ENCODE measurements around the gene TBC1D3B. TPM values are rescaled to one million over a fixed set of nuclear protein-coding genes. Genes with fewer than 3 reads are reported as not detected.
"Not testable (repeated sequence)": the region's sequence is repeated elsewhere in the genome, so short reads cannot be mapped to it uniquely, and the experiment has no call there.

Gene TBC1D3B
- total RNA-seq, 1 experiment from 2014 or later = 7.4 TPM

DNA sequence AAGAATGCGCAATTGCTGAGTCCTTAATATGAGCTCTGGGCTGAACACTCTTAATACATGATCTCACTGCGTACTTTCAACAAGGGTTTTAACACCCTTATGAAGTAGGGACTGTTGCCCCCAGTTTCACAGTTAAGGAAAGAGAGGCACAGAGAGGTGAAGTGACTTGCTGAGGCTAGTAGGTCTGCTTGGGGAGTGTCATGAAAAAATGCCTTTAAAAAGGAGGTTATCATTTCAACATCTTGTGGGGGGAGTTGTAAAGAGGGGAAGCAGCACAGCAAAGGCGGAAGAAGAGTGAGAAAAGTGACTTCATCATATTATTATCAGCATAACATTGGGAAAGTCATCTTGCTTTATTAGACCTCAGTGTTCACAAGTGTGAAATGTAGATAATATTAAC lies 36.5 kb upstream of the TBC1D3B start:
- intact Hi-C loops (cut with micrococcal nuclease; ENCODE audit: unreplicated experiment) = no loop called here
- H3K4me1 ChIP-seq (ENCODE audit: control insufficient read depth, insufficient read depth, low read length) = no peaks in the 10 kb centered on the region
- BruUV-seq (replicated peaks) = no TSS peak
- TF ChIP-seq POLR2AphosphoS5 (IDR thresholded peaks at IDR 0.05; ENCODE audit: low read depth, low read length) = no peak
- TF ChIP-seq TCF7L2 (IDR thresholded peaks at IDR 0.05; ENCODE audit: low read depth, low read length) = no peak
- TF ChIP-seq SIN3A (IDR thresholded peaks at IDR 0.05; ENCODE audit: borderline replicate concordance, insufficient read depth, low read depth, low read length) = no peak
- TF ChIP-seq, protein P1, sequence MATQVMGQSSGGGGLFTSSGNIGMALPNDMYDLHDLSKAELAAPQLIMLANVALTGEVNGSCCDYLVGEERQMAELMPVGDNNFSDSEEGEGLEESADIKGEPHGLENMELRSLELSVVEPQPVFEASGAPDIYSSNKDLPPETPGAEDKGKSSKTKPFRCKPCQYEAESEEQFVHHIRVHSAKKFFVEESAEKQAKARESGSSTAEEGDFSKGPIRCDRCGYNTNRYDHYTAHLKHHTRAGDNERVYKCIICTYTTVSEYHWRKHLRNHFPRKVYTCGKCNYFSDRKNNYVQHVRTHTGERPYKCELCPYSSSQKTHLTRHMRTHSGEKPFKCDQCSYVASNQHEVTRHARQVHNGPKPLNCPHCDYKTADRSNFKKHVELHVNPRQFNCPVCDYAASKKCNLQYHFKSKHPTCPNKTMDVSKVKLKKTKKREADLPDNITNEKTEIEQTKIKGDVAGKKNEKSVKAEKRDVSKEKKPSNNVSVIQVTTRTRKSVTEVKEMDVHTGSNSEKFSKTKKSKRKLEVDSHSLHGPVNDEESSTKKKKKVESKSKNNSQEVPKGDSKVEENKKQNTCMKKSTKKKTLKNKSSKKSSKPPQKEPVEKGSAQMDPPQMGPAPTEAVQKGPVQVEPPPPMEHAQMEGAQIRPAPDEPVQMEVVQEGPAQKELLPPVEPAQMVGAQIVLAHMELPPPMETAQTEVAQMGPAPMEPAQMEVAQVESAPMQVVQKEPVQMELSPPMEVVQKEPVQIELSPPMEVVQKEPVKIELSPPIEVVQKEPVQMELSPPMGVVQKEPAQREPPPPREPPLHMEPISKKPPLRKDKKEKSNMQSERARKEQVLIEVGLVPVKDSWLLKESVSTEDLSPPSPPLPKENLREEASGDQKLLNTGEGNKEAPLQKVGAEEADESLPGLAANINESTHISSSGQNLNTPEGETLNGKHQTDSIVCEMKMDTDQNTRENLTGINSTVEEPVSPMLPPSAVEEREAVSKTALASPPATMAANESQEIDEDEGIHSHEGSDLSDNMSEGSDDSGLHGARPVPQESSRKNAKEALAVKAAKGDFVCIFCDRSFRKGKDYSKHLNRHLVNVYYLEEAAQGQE (IDR thresholded peaks at IDR 0.05; ENCODE audit: insufficient read depth in 1 of 2, low read depth in 2 of 2, low read length in 1 of 2) = no peak
- TF ChIP-seq, protein P2, sequence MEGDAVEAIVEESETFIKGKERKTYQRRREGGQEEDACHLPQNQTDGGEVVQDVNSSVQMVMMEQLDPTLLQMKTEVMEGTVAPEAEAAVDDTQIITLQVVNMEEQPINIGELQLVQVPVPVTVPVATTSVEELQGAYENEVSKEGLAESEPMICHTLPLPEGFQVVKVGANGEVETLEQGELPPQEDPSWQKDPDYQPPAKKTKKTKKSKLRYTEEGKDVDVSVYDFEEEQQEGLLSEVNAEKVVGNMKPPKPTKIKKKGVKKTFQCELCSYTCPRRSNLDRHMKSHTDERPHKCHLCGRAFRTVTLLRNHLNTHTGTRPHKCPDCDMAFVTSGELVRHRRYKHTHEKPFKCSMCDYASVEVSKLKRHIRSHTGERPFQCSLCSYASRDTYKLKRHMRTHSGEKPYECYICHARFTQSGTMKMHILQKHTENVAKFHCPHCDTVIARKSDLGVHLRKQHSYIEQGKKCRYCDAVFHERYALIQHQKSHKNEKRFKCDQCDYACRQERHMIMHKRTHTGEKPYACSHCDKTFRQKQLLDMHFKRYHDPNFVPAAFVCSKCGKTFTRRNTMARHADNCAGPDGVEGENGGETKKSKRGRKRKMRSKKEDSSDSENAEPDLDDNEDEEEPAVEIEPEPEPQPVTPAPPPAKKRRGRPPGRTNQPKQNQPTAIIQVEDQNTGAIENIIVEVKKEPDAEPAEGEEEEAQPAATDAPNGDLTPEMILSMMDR (IDR thresholded peaks at IDR 0.05) = no peak
- no peak overlapping the region for H3K27ac ChIP-seq (ENCODE audit: low read length)
- H3K27me3 ChIP-seq (ENCODE audit: control insufficient read depth, insufficient read depth, low read length) = no peaks in the 10 kb centered on the region
- no peaks in the 10 kb centered on the region for H3K9me3 ChIP-seq (ENCODE audit: control insufficient read depth, insufficient read depth, low read depth, low read length)
- no peak for DNase-seq (ENCODE audit: low read depth, low spot score)
- CTCF ChIA-PET = no interaction called here
- no peak overlapping the region for H3K4me3 ChIP-seq (ENCODE audit: low read depth in 2 of 2, low read length in 2 of 2)
- ATAC-seq = no peak
- H3K36me3 ChIP-seq (ENCODE audit: control insufficient read depth, insufficient read depth, low read length) = no peaks in the 10 kb centered on the region
- POLR2A ChIA-PET = no interaction called here
- in situ Hi-C loops (cut with HindIII; ENCODE audit: low pct_unique_long_range_greater_than_20kb, low sequenced_read_pairs) = no loop called here

DNA sequence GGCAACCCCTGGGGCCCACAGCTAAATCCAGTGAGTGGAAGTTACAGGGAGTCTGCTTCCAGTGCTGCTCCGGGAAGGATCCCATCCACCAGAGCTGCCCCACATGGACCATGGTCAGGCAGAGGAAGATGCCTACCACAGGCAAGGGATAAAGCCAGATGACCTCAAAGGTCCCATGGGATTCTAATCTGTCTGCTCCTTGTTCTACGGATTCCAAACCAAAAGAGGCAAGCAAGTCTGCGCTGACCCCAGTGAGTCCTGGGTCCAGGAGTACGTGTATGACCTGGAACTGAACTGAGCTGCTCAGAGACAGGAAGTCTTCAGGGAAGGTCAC lies 35.8 kb upstream of the TBC1D3B start:
- in situ Hi-C loops (cut with HindIII; ENCODE audit: low pct_unique_long_range_greater_than_20kb, low sequenced_read_pairs) = no loop called here
- POLR2A ChIA-PET = no interaction called here

DNA sequence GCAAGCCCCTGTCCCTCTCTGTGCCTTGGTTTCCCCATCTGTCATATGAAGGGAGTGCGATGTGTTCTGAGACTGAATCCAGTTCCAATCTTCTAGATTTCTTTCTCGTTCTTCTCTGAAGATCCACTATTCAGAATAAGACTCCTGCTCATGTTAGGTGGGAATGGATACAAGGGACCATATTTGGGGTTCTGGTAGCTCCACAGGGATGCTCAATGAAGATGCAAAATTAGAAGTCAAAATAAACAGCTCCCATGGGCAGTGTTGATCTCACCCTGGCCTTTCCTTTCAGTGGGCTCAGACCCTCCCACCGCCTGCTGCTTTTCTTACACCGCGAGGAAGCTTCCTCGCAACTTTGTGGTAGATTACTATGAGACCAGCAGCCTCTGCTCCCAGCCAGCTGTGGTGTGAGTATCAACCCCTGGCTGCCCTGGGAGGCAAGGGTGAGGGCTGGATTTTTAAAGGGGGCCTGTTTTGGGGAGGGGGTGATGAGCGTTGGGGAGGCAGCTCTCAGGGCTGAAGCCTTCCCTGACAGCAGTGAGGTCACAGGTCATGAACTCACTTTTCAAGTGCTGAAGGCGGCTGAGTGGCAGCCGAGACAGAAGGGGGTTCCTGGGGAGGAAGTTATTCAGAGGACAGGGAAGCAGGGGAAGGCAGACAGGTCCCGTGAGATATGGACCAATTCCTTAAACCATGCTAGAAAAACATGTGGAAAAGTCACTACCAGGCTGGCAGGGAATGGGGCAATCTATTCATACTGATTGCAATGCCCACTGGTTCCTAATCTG lies 35.2 kb upstream of the TBC1D3B start:
- BruUV-seq (replicated peaks); intact Hi-C loops (cut with micrococcal nuclease; ENCODE audit: unreplicated experiment); H3K4me1 ChIP-seq (ENCODE audit: control insufficient read depth, insufficient read depth, low read length); POLR2A ChIA-PET; DNase-seq (ENCODE audit: low read depth, low spot score); H3K36me3 ChIP-seq (ENCODE audit: control insufficient read depth, insufficient read depth, low read length); H3K27me3 ChIP-seq (ENCODE audit: control insufficient read depth, insufficient read depth, low read length); H3K4me3 ChIP-seq (ENCODE audit: low read depth in 2 of 2, low read length in 2 of 2); H3K9me3 ChIP-seq (ENCODE audit: control insufficient read depth, insufficient read depth, low read depth, low read length); CTCF ChIA-PET; ATAC-seq; in situ Hi-C loops (cut with HindIII; ENCODE audit: low pct_unique_long_range_greater_than_20kb, low sequenced_read_pairs); H3K27ac ChIP-seq (ENCODE audit: low read length): not testable (repeated sequence)

More for the DNA sequence above, 35.8 kb upstream of the TBC1D3B start:
- TF ChIP-seq, protein P2 (IDR thresholded peaks at IDR 0.05) = no peak
- TF ChIP-seq SIN3A (IDR thresholded peaks at IDR 0.05; ENCODE audit: borderline replicate concordance, insufficient read depth, low read depth, low read length) (no peak), POLR2AphosphoS5 (IDR thresholded peaks at IDR 0.05; ENCODE audit: low read depth, low read length) (no peak), TCF7L2 (IDR thresholded peaks at IDR 0.05; ENCODE audit: low read depth, low read length) (no peak)
- TF ChIP-seq, protein P1 (IDR thresholded peaks at IDR 0.05; ENCODE audit: insufficient read depth in 1 of 2, low read depth in 2 of 2, low read length in 1 of 2) = no peak
- no peaks in the 10 kb centered on the region for H3K9me3 ChIP-seq (ENCODE audit: control insufficient read depth, insufficient read depth, low read depth, low read length)
- intact Hi-C loops (cut with micrococcal nuclease; ENCODE audit: unreplicated experiment) = no loop called here
- H3K27ac ChIP-seq (ENCODE audit: low read length) = no peak overlapping the region
- no TSS peak for BruUV-seq (replicated peaks)
- no peaks in the 10 kb centered on the region for H3K36me3 ChIP-seq (ENCODE audit: control insufficient read depth, insufficient read depth, low read length)
- ATAC-seq (no peak), DNase-seq (ENCODE audit: low read depth, low spot score) (no peak)
- H3K27me3 ChIP-seq (ENCODE audit: control insufficient read depth, insufficient read depth, low read length) = no peaks in the 10 kb centered on the region
- H3K4me3 ChIP-seq (ENCODE audit: low read depth in 2 of 2, low read length in 2 of 2) = no peak overlapping the region
- CTCF ChIA-PET = no interaction called here
- H3K4me1 ChIP-seq (ENCODE audit: control insufficient read depth, insufficient read depth, low read length) = no peaks in the 10 kb centered on the region

Data from Panc1 (cell line).